ENCODE measurements around the gene KCNG1.

Gene KCNG1

GRCh38 chr20:51013577-51014330 lies 9.2 kb downstream of the KCNG1 start:
- DNase-seq (ENCODE audit: low read depth), result no peak
- TF ChIP-seq CTCF (IDR thresholded peaks at IDR 0.05; ENCODE audit: control insufficient read depth, extremely low read depth, insufficient read depth), result no peak
- no peak overlapping the region for H3K4me3 ChIP-seq (ENCODE audit: low read depth, low read length)

GRCh38 chr20:51012357-51012756 lies 10.6 kb downstream of the KCNG1 start:
- no peak for DNase-seq (ENCODE audit: low read depth)

GRCh38 chr20:51011479-51011878 lies 11.4 kb downstream of the KCNG1 start:
- H3K4me3 ChIP-seq (ENCODE audit: low read depth, low read length), result no peak overlapping the region
- TF ChIP-seq CTCF (IDR thresholded peaks at IDR 0.05; ENCODE audit: control insufficient read depth, extremely low read depth, insufficient read depth), result no peak
- DNase-seq (ENCODE audit: low read depth), result no peak

More at GRCh38 chr20:51012357-51012756, 10.6 kb downstream of the KCNG1 start:
- no peak for TF ChIP-seq CTCF (IDR thresholded peaks at IDR 0.05; ENCODE audit: control insufficient read depth, extremely low read depth, insufficient read depth)
- no peak overlapping the region for H3K4me3 ChIP-seq (ENCODE audit: low read depth, low read length)

- no peak for TF ChIP-seq CTCF (IDR thresholded peaks at IDR 0.05; ENCODE audit: control insufficient read depth, extremely low read depth, insufficient read depth)
Measured at GRCh38 chr20:51010932-51011331, 12.0 kb downstream of the KCNG1 start.

GRCh38 chr20:51010043-51010365 lies 12.9 kb downstream of the KCNG1 start:
- H3K4me3 ChIP-seq (ENCODE audit: low read depth, low read length), result no peak overlapping the region
- no peak for TF ChIP-seq CTCF (IDR thresholded peaks at IDR 0.05; ENCODE audit: control insufficient read depth, extremely low read depth, insufficient read depth)
- no peak for DNase-seq (ENCODE audit: low read depth)

More at GRCh38 chr20:51010932-51011331, 12.0 kb downstream of the KCNG1 start:
- H3K4me3 ChIP-seq (ENCODE audit: low read depth, low read length), result no peak overlapping the region
- DNase-seq (ENCODE audit: low read depth), result no peak

GRCh38 chr20:51009303-51010042 lies 13.4 kb downstream of the KCNG1 start:
- TF ChIP-seq CTCF (IDR thresholded peaks at IDR 0.05; ENCODE audit: control insufficient read depth, extremely low read depth, insufficient read depth), result no peak
- no peak overlapping the region for H3K4me3 ChIP-seq (ENCODE audit: low read depth, low read length)
- DNase-seq (ENCODE audit: low read depth), result no peak
